GM18499 (cell line): ENCODE data around the gene DGCR2.
"Not testable (repeated sequence)": the region's sequence is repeated elsewhere in the genome, so short reads cannot be mapped to it uniquely, and the experiment has no call there.

ENCODE experiments used
- ATAC-seq: cut with Tn5 transposase; IDR thresholded peaks from one replicate; pipeline ENCODE4 v1.9.1; 2021; ENCODE audit warnings: moderate number of reproducible peaks; ENCODE audit not compliant: insufficient read depth, unreplicated experiment

The DGCR2 gene

GRCh38 chr22:18994701-18995326, 127.4 kb downstream of the DGCR2 start:
- ATAC-seq = no peak

DNA sequence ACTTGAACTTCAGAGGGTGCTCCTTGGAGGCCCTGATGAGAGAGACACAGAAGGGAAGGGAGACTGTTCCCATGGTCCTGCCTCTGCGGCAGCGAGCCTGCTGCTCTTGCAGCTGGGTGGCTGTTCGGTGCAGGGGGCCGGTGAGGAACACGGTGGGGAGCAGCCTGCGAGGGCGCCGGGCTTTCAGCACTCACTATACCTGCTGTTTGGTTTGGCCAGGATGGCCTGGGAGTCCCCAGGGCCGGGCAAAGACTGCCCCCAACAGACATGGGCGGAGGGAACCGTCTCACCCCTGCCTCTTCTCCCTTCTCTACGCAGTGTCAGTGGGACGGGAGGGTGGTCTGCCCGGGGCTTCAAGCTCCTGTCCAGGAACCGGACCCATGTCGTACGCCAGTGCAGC, 128.2 kb downstream of the DGCR2 start:
- ATAC-seq = no peak

GRCh38 chr22:18992543-18993198, 129.5 kb downstream of the DGCR2 start:
- ATAC-seq = no peak

GRCh38 chr22:18991821-18992442, 130.3 kb downstream of the DGCR2 start:
- no peak for ATAC-seq

- no peak for ATAC-seq
These were observed 131.1 kb downstream of the DGCR2 start for GRCh38 chr22:18991138-18991432.

- ATAC-seq = no peak
These were observed 131.7 kb downstream of the DGCR2 start for GRCh38 chr22:18990355-18991137.

GRCh38 chr22:18988958-18989357, 133.3 kb downstream of the DGCR2 start:
- no peak for ATAC-seq

- ATAC-seq = no peak
These were observed 134.4 kb downstream of the DGCR2 start for GRCh38 chr22:18987765-18988164.

DNA sequence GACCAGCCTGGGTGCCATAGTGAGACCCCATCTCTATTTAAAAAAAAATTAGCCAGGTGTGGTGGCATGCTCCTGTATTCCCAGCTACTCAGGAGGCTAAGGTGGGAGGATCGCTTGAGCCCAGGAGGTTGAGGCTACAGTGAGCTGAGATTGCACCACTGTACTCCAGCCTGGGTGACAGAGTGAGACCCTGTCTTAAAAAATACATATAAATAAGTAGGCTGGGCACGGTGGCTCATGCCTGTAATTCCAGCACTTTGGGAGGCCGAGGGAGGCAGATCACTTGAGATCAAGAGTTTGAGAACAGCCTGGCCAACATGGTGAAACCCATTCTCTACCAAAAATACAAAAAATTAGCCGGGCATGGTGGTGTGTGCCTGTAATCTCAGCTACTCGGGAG, 135.1 kb downstream of the DGCR2 start:
- not testable (repeated sequence) for ATAC-seq
